CD4-positive, CD25-positive, alpha-beta regulatory T cell (primary cell): ENCODE results near the gene MRPL21. TPM values are rescaled to one million over a fixed set of nuclear protein-coding genes. Genes with fewer than 3 reads are reported as not detected.

Source experiments
- ATAC-seq, 2 donors: fragments of 150-1000 bp; cut with Tn5 transposase; one replicate each; pipeline ENCODE4 v1.10.0; 2021; ENCODE audit warnings: low read depth in 2 of 2, moderate number of reproducible peaks in 2 of 2, moderate library complexity in 1 of 2
- DNase-seq, 3 donors: peaks; one replicate each; pipeline versions ENCODE4 v3.0.0 to v3.0.0-alpha.2; 2012 to 2022; ENCODE audit warnings: mixed read lengths in 1 of 3
- H3K27ac ChIP-seq: one replicate; pipeline ENCODE4 v1.7.0; 2013; ENCODE audit warnings: mild to moderate bottlenecking, low read length; ENCODE audit not compliant: insufficient read depth, poor library complexity, severe bottlenecking
- H3K27me3 ChIP-seq: one replicate; pipeline ENCODE4 v1.7.0; 2013; ENCODE audit warnings: low read length; ENCODE audit not compliant: control insufficient read depth, insufficient read depth
- H3K36me3 ChIP-seq: one replicate; pipeline ENCODE4 v1.7.0; 2013; ENCODE audit warnings: mild to moderate bottlenecking, low read length, moderate library complexity; ENCODE audit not compliant: control insufficient read depth, insufficient read depth
- H3K4me1 ChIP-seq: 2 replicates; pipeline ENCODE4 v1.7.0; 2013; ENCODE audit warnings: mild to moderate bottlenecking, low read length; ENCODE audit not compliant: insufficient read depth, control insufficient read depth, poor library complexity, severe bottlenecking
- H3K4me3 ChIP-seq: one replicate; pipeline ENCODE4 v1.7.0; 2013; ENCODE audit warnings: low read depth, mild to moderate bottlenecking, low read length, moderate library complexity
- H3K9me3 ChIP-seq, 2 experiments: 1 replicate in 1 of 2; 2 replicates in 1 of 2; pipeline ENCODE4 v1.7.0; 2013; ENCODE audit warnings: low read length in 2 of 2, mild to moderate bottlenecking in 1 of 2, moderate library complexity in 1 of 2; ENCODE audit not compliant: control insufficient read depth in 2 of 2
- H3K27ac Mint-ChIP-seq, 3 donors: one replicate each; pipeline ENCODE4 v1.8.0; 2020 to 2022; ENCODE audit warnings: mild to moderate bottlenecking in 3 of 3, mixed read lengths in 3 of 3, moderate library complexity in 2 of 3
- H3K27me3 Mint-ChIP-seq: one replicate; pipeline ENCODE4 v1.8.0; 2022; ENCODE audit warnings: mild to moderate bottlenecking, mixed read lengths
- H3K36me3 Mint-ChIP-seq: one replicate; pipeline ENCODE4 v1.8.0; 2020; ENCODE audit warnings: mixed read lengths
- H3K4me1 Mint-ChIP-seq, 4 donors: one replicate each; pipeline ENCODE4 v1.8.0; 2020 to 2022; ENCODE audit warnings: mixed read lengths in 4 of 4, mild to moderate bottlenecking in 1 of 4
- H3K4me3 Mint-ChIP-seq, 4 donors: one replicate each; pipeline ENCODE4 v1.8.0; 2020 to 2022; ENCODE audit warnings: mild to moderate bottlenecking in 4 of 4, mixed read lengths in 4 of 4, moderate library complexity in 3 of 4
- H3K9me3 Mint-ChIP-seq, 7 donors: one replicate each; pipeline ENCODE4 v1.8.0; 2020 to 2022; ENCODE audit warnings: mixed read lengths in 7 of 7, mild to moderate bottlenecking in 3 of 7, moderate library complexity in 2 of 7
- polyA plus RNA-seq, 4 donors: library from polyadenylated mRNA; unstranded; fragments of 300-500 nt; fragmentation: Illumina TruSeq; gene quantifications; one replicate each; pipeline ENCODE4 v1.2.3, GENCODE V29; 2021
- total RNA-seq: library from RNA; stranded (reverse); gene quantifications from one replicate; pipeline ENCODE4 v1.2.3, GENCODE V29; 2022

Gene MRPL21
- total and polyA plus RNA-seq, 5 donors from 2014 or later = 40.7 to 137 (median 131) TPM

DNA sequence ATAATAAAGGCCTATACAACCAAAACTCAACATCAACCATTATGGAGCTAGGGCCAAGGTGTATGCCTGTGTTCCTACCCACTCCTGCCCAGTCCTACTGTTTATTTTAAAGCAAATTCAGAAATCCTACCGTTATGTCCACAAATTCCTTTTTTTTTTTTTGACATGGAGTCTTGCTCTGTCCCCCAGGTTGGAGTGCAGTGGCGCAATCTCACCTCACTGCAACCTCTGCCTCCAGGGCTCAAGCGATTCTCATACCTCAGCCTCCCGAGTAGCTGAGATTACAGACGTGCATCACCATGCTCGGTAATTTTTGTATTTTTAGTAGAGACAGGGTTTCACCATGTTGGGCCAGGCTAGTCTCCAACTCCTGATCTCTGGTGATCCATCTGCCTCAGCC lies 58.8 kb downstream of the MRPL21 start:
- H3K9me3 Mint-ChIP-seq = no peaks in the 10 kb centered on the region
- no peak for DNase-seq
- no peaks in the 10 kb centered on the region for H3K36me3 Mint-ChIP-seq
- H3K27ac Mint-ChIP-seq = no peak overlapping the region
- peak overlapping the region in 3 of 4 donors; percentile 91 to 99 (median 98) for H3K4me3 Mint-ChIP-seq
- peaks cover 25% of the 10 kb centered on the region for H3K27me3 Mint-ChIP-seq
- Histone ChIP-seq H3K4me3 (no peak overlapping the region), H3K27ac (no peak overlapping the region), H3K36me3 (no peaks in the 10 kb centered on the region), H3K27me3 (no peaks in the 10 kb centered on the region), H3K4me1 (peaks cover 35% of the 10 kb centered on the region), H3K9me3 (no peaks in the 10 kb centered on the region)
- ATAC-seq = no peak
- H3K4me1 Mint-ChIP-seq = peaks cover 6 to 28% (median 17%) of the 10 kb centered on the region in 4 donors

GRCh38 chr11:68844376-68844775 lies 59.3 kb downstream of the MRPL21 start:
- H3K27ac Mint-ChIP-seq = peak overlapping the region in 2 of 3 donors; percentile 11 to 41
- no peak for ATAC-seq
- H3K27ac ChIP-seq = peak overlapping the region; percentile 23

DNA sequence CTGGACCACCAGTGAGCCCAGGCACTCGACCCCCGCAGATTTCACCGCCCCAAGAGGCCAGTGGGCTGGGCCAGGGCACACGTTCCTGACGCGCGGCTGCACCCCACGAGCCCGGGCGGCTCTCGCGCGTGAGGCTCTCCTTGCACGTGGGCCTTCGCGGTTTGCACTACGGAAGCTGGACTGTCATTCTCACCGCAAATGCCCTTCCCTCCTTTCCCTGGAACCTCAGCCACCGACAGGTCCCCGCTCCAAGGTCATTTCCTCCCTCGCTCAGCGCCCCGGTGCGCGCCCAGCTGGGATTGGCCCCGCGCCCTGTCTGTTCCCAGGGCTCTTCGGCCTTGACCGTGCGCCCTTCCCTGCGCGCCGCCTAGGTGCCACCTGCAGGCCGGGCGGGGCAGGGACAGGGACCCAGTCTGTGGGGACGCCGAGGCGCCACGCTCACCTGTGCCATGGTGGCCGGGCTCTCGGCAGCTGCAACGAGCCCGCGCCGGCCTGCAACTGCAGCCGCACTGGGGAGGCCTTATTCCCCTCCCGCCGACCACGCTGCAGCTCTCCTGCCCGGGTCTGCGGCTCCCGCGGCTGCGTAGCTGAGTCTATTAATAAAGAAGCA lies 59.8 kb downstream of the MRPL21 start:
- peaks cover 44% of the 10 kb centered on the region for H3K4me1 ChIP-seq
- H3K4me1 Mint-ChIP-seq = peaks cover 6 to 38% (median 23%) of the 10 kb centered on the region in 4 donors

More at GRCh38 chr11:68844376-68844775, 59.3 kb downstream of the MRPL21 start:
- Histone ChIP-seq H3K4me3 (no peak overlapping the region), H3K9me3 (no peaks in the 10 kb centered on the region), H3K27me3 (no peaks in the 10 kb centered on the region), H3K4me1 (peaks cover 39% of the 10 kb centered on the region), H3K36me3 (no peaks in the 10 kb centered on the region)
- Mint-ChIP-seq H3K36me3 (no peaks in the 10 kb centered on the region), H3K4me3 (peak overlapping the region; percentile 88 to 99 (median 94)), H3K9me3 (no peaks in the 10 kb centered on the region), H3K27me3 (peaks cover 25% of the 10 kb centered on the region), H3K4me1 (peaks cover 6 to 33% (median 21%) of the 10 kb centered on the region in 4 donors)
- no peak for DNase-seq

DNA sequence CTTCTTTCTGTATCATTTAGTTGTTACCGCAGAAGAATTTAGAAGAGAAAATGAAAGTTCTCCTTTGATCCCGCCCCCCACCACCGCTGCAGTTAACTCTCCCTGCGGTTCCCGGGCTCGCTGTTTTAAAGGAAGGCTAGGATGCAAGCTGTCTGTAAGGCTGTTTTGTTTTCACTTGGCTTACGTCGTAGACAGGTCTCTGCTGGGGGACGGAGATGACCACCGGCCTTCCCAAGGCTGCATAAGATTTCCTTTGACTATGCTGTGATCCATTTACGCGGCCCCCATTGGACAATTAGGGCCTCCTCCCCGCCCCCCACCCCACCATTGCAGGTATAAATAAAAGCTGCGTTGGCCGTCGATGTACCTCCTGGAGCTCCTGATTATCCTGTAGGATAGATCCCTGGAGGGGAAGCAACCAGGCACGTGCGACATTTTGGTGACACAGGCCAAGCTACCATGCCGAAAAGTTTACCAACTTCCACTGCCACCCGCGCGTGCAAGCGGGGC lies 60.5 kb downstream of the MRPL21 start:
- Histone ChIP-seq H3K36me3 (no peaks in the 10 kb centered on the region), H3K9me3 (no peaks in the 10 kb centered on the region), H3K4me1 (peaks cover 51% of the 10 kb centered on the region), H3K27me3 (no peaks in the 10 kb centered on the region), H3K27ac (no peak overlapping the region), H3K4me3 (peak overlapping the region; percentile 87)
- ATAC-seq (no peak), DNase-seq (peak; percentile 44 to 81 (median 56))
- Mint-ChIP-seq H3K4me3 (peak overlapping the region; percentile 88 to 99 (median 94)), H3K9me3 (no peaks in the 10 kb centered on the region), H3K27ac (peak overlapping the region; percentile 91 to 97 (median 93)), H3K4me1 (peaks cover 6 to 45% (median 26%) of the 10 kb centered on the region in 4 donors), H3K36me3 (no peaks in the 10 kb centered on the region), H3K27me3 (peaks cover 25% of the 10 kb centered on the region)

More for the DNA sequence above, 59.8 kb downstream of the MRPL21 start:
- Mint-ChIP-seq H3K4me3 (peak overlapping the region; percentile 88 to 99 (median 94)), H3K27ac (peak overlapping the region; percentile 38 to 83 (median 41)), H3K9me3 (no peaks in the 10 kb centered on the region), H3K36me3 (no peaks in the 10 kb centered on the region), H3K27me3 (peaks cover 25% of the 10 kb centered on the region)
- no peaks in the 10 kb centered on the region for H3K36me3 ChIP-seq
- H3K4me3 ChIP-seq = peak overlapping the region; percentile 87
- ATAC-seq = peak; percentile 63 to 64
- peak overlapping the region; percentile 23 for H3K27ac ChIP-seq
- no peaks in the 10 kb centered on the region for H3K9me3 ChIP-seq
- H3K27me3 ChIP-seq = no peaks in the 10 kb centered on the region
- DNase-seq = peak; percentile 63 to 87 (median 65)

DNA sequence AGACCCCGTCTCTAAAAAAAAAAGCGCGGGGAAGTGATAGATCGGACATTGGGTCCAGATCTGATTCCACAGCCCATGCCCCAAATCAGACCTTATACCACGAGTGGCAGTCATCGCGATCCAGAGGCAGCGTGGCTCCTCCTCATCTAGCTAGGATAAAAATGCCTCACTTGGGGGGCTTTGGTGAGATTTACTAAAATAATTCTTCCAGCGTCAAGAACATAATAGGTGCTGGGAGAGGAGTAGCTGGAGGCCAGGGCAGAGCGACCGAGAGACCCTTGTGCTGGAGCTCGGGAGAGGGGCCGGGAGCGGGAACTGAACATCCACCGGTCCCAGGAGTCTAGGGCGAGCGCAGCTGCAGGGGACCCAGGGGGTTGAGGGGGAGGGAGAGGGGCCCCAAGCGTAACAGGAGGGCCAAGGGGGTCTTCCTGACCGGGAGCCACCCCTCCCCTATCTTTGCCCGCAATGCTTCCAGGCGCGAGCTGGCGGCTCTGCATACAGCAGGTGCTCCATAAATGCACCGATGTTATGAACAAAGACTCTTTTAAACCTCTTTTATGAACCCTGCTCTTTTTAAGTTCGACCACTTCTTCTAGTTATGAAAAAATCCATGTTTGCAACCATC lies 61.1 kb downstream of the MRPL21 start:
- DNase-seq (peak in 1 of 3 donors; percentile 18), ATAC-seq (no peak)
- Mint-ChIP-seq H3K27ac (peak overlapping the region; percentile 91 to 97 (median 93)), H3K36me3 (no peaks in the 10 kb centered on the region), H3K4me1 (peaks cover 11 to 51% (median 29%) of the 10 kb centered on the region in 4 donors), H3K4me3 (peak overlapping the region; percentile 88 to 99 (median 94)), H3K27me3 (peaks cover 20% of the 10 kb centered on the region), H3K9me3 (no peaks in the 10 kb centered on the region)
- H3K9me3 ChIP-seq = no peaks in the 10 kb centered on the region
- no peaks in the 10 kb centered on the region for H3K27me3 ChIP-seq
- peak overlapping the region; percentile 36 for H3K27ac ChIP-seq
- H3K4me1 ChIP-seq = peaks cover 56% of the 10 kb centered on the region
- H3K4me3 ChIP-seq = peak overlapping the region; percentile 87
- no peaks in the 10 kb centered on the region for H3K36me3 ChIP-seq

DNA sequence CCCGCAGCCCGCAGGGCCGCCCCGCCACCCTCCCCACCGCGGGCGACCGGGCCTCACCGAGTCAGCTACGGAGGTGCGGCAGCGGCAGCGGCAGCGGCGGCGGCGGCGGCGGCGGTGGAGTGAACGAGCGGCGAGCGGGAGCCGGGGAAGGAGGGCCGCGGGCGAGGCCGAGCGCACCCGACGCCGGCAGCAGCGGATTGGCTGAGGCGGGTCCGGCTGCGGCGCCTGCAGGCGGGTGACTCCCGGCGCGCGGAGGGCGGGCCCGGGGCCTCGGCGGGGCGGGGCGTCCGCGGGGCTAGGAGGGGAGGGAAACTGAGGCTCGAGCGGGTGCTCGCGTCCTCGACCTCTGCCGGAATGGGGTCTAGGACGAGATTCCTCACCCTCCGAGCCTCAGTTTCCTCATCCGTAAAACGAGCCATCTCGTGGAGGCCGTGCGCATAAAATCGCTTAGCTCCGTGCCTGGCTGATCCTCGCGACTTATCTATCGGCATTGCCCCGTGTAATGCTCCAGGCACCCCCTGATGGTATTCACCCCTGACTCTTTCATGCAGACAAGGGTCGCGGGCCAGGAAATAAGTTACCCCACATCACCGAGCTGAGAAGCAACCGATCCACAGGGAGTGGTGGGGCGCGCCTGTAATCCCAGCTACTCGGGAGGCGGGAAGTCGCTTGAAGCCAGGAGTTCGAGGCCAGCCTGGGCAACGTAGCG lies 61.8 kb downstream of the MRPL21 start, which contains the start of gene CPT1A:
Gene CPT1A (minus strand): TSS at position 199 of the 709 bp plus-strand sequence. CDS start 26,442 bp downstream, outside the sequence.
- H3K27me3 ChIP-seq = no peaks in the 10 kb centered on the region
- H3K9me3 ChIP-seq = no peaks in the 10 kb centered on the region
- peaks cover 13% of the 10 kb centered on the region for H3K27me3 Mint-ChIP-seq
- peaks cover 15 to 58% (median 30%) of the 10 kb centered on the region in 4 donors for H3K4me1 Mint-ChIP-seq
- no peaks in the 10 kb centered on the region for H3K36me3 ChIP-seq
- H3K36me3 Mint-ChIP-seq = no peaks in the 10 kb centered on the region
- H3K4me3 Mint-ChIP-seq = peak within 1 kb of the TSS; percentile 90 to 99 (median 94)
- H3K27ac Mint-ChIP-seq = peak within 1 kb of the TSS; percentile 84 to 93 (median 91)
- peak; percentile 25 to 38 for ATAC-seq
- H3K4me3 ChIP-seq = peak within 1 kb of the TSS; percentile 87
- peaks cover 63% of the 10 kb centered on the region for H3K4me1 ChIP-seq
- DNase-seq = peak; percentile 64 to 83 (median 66)
- peak within 1 kb of the TSS; percentile 77 for H3K27ac ChIP-seq
- H3K9me3 Mint-ChIP-seq = no peaks in the 10 kb centered on the region
